ENCODE measurements around the gene PRLH.

PRLH gene

GRCh38 chr2:237602409-237602808, 36.0 kb downstream of the PRLH start:
- no peak overlapping the region for H3K4me3 ChIP-seq (replicated peaks; ENCODE audit: insufficient read depth, low read length)
- no peak overlapping the region for H3K27ac ChIP-seq (replicated peaks)
- TF ChIP-seq SPI1 (IDR thresholded peaks at IDR 0.05; ENCODE audit: borderline replicate concordance, low read depth), result no peak
- no peak for TF ChIP-seq POLR2AphosphoS5 (IDR thresholded peaks at IDR 0.05; ENCODE audit: low read depth)
- TF ChIP-seq REST (IDR thresholded peaks at IDR 0.05; ENCODE audit: insufficient replicate concordance, low read depth), result no peak
- TF ChIP-seq CTCF (IDR thresholded peaks at IDR 0.05; ENCODE audit: insufficient read depth, low read length), result no peak
- no peak for TF ChIP-seq GABPA (IDR thresholded peaks at IDR 0.05; ENCODE audit: low read depth)
- peaks cover 11% of the 10 kb centered on the region for H3K27me3 ChIP-seq (ENCODE audit: insufficient read depth, poor library complexity, severe bottlenecking)
- DNase-seq (ENCODE audit: low read depth in 1 of 2, low spot score in 1 of 2), result no peak

- Histone ChIP-seq H3K4me3 (replicated peaks; ENCODE audit: insufficient read depth, low read length) (no peak overlapping the region), H3K27ac (replicated peaks) (no peak overlapping the region), H3K27me3 (ENCODE audit: insufficient read depth, poor library complexity, severe bottlenecking) (peaks cover 11% of the 10 kb centered on the region)
- DNase-seq (ENCODE audit: low read depth in 1 of 2, low spot score in 1 of 2), result no peak
- TF ChIP-seq CTCF (IDR thresholded peaks at IDR 0.05; ENCODE audit: insufficient read depth, low read length) (no peak), REST (IDR thresholded peaks at IDR 0.05; ENCODE audit: insufficient replicate concordance, low read depth) (no peak), POLR2AphosphoS5 (IDR thresholded peaks at IDR 0.05; ENCODE audit: low read depth) (no peak), GABPA (IDR thresholded peaks at IDR 0.05; ENCODE audit: low read depth) (no peak), SPI1 (IDR thresholded peaks at IDR 0.05; ENCODE audit: borderline replicate concordance, low read depth) (no peak)
These were observed 36.8 kb downstream of the PRLH start for GRCh38 chr2:237603049-237603717.

GRCh38 chr2:237603718-237604362, 37.5 kb downstream of the PRLH start:
- peak in 1 of 2 experiments; percentile 26 for DNase-seq (ENCODE audit: low read depth in 1 of 2, low spot score in 1 of 2)
- H3K4me3 ChIP-seq (replicated peaks; ENCODE audit: insufficient read depth, low read length), result no peak overlapping the region
- peaks cover 11% of the 10 kb centered on the region for H3K27me3 ChIP-seq (ENCODE audit: insufficient read depth, poor library complexity, severe bottlenecking)
- TF ChIP-seq SPI1 (IDR thresholded peaks at IDR 0.05; ENCODE audit: borderline replicate concordance, low read depth), result peak; percentile 22; the same call in 1 of the 2 replicates
- TF ChIP-seq POLR2AphosphoS5 (IDR thresholded peaks at IDR 0.05; ENCODE audit: low read depth), result no peak
- TF ChIP-seq GABPA (IDR thresholded peaks at IDR 0.05; ENCODE audit: low read depth), result no peak
- no peak for TF ChIP-seq CTCF (IDR thresholded peaks at IDR 0.05; ENCODE audit: insufficient read depth, low read length)
- H3K27ac ChIP-seq (replicated peaks), result no peak overlapping the region

Measured in HL-60 (cell line).